NOMO-1 treated with DMSO at 0.1 percent for 48 hours (cell line): ENCODE data around the gene ANKZF1.
"Not testable (repeated sequence)": the region's sequence is repeated elsewhere in the genome, so short reads cannot be mapped to it uniquely, and the experiment has no call there.

Experiments
- DNase-seq: peaks from one replicate; lab custom pipeline; 2025; ENCODE audit not compliant: unreplicated experiment; lab: John Stamatoyannopoulos, UW

Gene ANKZF1

GRCh38 chr2:219229305-219230058, at the start of gene ANKZF1, which contains the start of gene ATG9A:
Gene ANKZF1 (plus strand): TSS chr2:219229806. CDS start chr2:219230258, 452 bp downstream.
Gene ATG9A (minus strand): TSS chr2:219229636. CDS start chr2:219228024, 1,612 bp downstream.
- peak; percentile 99 for DNase-seq

GRCh38 chr2:219180961-219181360, 48.6 kb upstream of the ANKZF1 start:
- no peak for DNase-seq

GRCh38 chr2:219181531-219181930, 48.1 kb upstream of the ANKZF1 start:
- no peak for DNase-seq

- DNase-seq: no peak
Observed at GRCh38 chr2:219182331-219183150, 47.1 kb upstream of the ANKZF1 start.

- DNase-seq: no peak
Observed at GRCh38 chr2:219183151-219183772, 46.3 kb upstream of the ANKZF1 start.

DNA sequence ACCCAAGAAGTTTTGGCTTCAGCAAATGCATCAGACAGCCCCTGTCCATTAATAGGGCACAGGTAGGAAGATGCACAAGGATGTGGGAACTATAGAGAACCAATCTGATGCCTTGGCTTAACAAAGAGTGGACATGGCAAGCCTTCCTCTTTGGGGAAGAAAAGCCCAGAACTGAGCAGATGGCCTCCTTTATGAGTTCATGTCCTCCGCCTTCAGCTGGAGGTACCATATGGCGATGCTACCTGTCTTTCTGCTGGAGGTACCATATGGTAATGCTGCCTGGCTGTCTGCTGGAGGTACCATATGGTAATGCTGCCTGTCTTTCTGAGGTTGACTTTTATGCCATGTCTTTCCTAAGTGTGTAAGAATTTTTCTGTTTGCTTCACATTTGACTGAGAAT, 45.5 kb upstream of the ANKZF1 start:
- no peak for DNase-seq

- no peak for DNase-seq
Observed at GRCh38 chr2:219186754-219187456, 42.7 kb upstream of the ANKZF1 start.

GRCh38 chr2:219197388-219197787, 32.2 kb upstream of the ANKZF1 start:
- DNase-seq: no peak

DNA sequence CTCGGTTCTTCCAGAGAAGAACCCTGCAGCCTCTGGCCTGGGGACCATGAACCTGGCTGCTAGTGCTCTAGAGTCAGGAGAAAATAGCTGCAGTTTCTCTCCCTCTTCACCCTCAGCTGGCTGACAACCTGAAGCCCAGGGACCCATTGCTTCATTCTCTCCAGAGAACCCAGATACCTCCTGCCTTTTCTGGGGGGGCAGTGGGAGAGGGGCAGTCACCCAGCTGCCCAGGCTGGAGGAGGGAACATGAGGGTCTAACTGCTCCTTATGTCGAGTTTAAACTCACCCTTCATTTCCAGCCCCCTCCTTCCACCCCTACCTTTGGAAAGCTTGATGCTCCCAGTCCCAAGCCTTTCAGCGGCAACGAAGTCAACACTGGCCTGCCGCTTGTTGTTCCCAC, 30.6 kb upstream of the ANKZF1 start:
- no peak for DNase-seq

- DNase-seq: no peak
Observed at GRCh38 chr2:219199470-219200211, 30.0 kb upstream of the ANKZF1 start.

- not testable (repeated sequence) for DNase-seq
Observed at GRCh38 chr2:219200502-219201326, 28.9 kb upstream of the ANKZF1 start.

DNA sequence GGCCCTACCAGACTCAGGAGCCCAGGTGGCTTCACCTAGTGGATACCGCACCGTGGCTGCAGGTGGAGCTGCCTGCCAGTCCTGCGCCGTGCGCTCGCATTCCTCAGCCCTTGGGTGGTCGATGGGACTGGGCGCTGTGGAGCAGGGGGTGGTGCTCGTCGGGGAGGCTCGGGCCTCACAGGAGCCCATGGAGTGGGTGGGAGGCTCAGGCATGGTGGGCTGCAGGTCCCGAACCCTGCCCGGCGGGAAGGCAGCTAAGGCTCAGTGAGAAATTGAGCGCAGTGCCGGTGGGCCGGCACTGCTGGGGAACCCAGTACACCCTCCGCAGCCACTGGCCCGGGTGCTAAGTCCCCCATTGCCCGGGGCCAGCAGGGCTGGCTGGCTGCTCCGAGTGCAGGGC, 28.3 kb upstream of the ANKZF1 start:
- DNase-seq: not testable (repeated sequence)

- no peak for DNase-seq
Observed at GRCh38 chr2:219204425-219205164, 25.0 kb upstream of the ANKZF1 start.

GRCh38 chr2:219205165-219205538, 24.5 kb upstream of the ANKZF1 start:
- DNase-seq: no peak

DNA sequence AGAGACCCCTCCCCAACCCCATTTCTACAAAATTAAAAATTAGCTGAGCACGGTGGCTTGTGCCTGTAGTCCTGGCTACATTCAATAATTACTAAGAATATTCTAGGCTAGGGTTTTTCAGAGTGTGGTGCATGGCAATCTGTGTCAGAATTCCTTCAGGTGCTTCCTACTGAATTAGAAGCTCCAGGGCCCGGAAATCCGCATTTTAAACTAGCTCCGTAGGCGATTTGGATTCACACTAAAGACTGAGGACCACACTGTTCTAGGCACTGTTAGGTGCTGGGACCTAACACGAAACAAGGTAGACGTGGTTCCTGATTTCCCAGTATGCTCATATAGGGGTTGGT, 23.7 kb upstream of the ANKZF1 start:
- no peak for DNase-seq

- DNase-seq: peak; percentile 94
Observed at GRCh38 chr2:219206328-219207133, 23.1 kb upstream of the ANKZF1 start, which contains the start of gene ZFAND2B. Gene ZFAND2B (plus strand): TSS chr2:219206782. CDS start chr2:219206988, 206 bp downstream.

GRCh38 chr2:219207134-219207883, 22.3 kb upstream of the ANKZF1 start:
- DNase-seq: no peak
